ENCODE results near the gene RAB44.

RAB44 gene

GRCh38 chr6:36734486-36735060 is 36.9 kb downstream of the RAB44 start:
- no peak for FAIRE-seq
- no peak for TF ChIP-seq PAX5 (IDR thresholded peaks at IDR 0.05; ENCODE audit: insufficient read depth, low read length, severe bottlenecking)
- no peak for TF ChIP-seq POLR2A (IDR thresholded peaks at IDR 0.05; ENCODE audit: low read depth, low read length)
- TF ChIP-seq SPI1 (IDR thresholded peaks at IDR 0.05; ENCODE audit: low read depth, low read length) = no peak
- TF ChIP-seq POLR2AphosphoS5 (IDR thresholded peaks at IDR 0.05; ENCODE audit: low read depth, low read length) = no peak
- TF ChIP-seq TAF1 (IDR thresholded peaks at IDR 0.05; ENCODE audit: low read depth, low read length) = no peak
- no peak for TF ChIP-seq POU2F2 (IDR thresholded peaks at IDR 0.05; ENCODE audit: low read depth, low read length)

GRCh38 chr6:36735110-36736071 is 37.8 kb downstream of the RAB44 start:
- TF ChIP-seq PAX5 (IDR thresholded peaks at IDR 0.05; ENCODE audit: insufficient read depth, low read length, severe bottlenecking) (no peak), POLR2A (IDR thresholded peaks at IDR 0.05; ENCODE audit: low read depth, low read length) (no peak), POLR2AphosphoS5 (IDR thresholded peaks at IDR 0.05; ENCODE audit: low read depth, low read length) (no peak), TAF1 (IDR thresholded peaks at IDR 0.05; ENCODE audit: low read depth, low read length) (no peak), SPI1 (IDR thresholded peaks at IDR 0.05; ENCODE audit: low read depth, low read length) (no peak), POU2F2 (IDR thresholded peaks at IDR 0.05; ENCODE audit: low read depth, low read length) (no peak)
- peak; percentile 98 for FAIRE-seq
- peak; percentile 41 for DNase-seq (ENCODE audit: insufficient read length, low spot score)

More at GRCh38 chr6:36734486-36735060, 36.9 kb downstream of the RAB44 start:
- DNase-seq (ENCODE audit: insufficient read length, low spot score) = no peak

DNA sequence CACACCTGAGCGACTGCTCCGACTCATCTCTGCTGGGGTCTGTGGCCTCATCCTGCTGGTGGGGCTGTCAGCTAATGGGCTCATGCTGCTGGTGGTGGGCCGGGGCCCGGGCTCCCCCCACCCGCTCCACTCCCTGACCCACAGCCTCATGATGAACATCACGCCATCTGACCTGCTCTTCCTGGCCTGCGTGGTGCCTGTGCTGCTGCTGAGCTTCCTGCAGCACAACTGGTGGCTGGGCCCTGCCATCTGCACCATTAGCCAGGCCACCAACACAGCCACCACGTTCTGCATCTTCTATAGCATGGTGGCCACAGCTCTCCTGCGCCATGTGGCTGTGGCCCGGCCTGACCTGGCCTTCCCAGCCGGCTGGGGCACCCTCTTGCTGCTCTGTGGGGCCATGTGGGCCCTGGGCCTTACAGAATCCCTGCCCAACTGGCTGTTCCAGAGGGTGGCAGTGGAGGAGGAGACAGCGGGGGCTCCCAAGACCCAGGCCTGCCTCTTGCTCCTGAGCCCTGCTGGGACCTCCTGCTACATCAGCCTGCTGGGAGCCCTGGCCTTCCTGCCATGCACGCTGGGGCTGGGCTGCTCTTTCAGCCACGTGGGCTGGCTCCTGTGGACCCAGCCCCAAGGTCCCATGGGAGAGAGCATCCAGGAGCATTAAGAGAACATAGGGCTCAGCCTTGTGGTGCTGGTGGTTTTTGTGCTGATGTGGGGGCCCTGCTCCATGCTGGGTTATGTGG is 39.6 kb downstream of the RAB44 start:
- TF ChIP-seq SPI1 (IDR thresholded peaks at IDR 0.05; ENCODE audit: low read depth, low read length) (no peak), TAF1 (IDR thresholded peaks at IDR 0.05; ENCODE audit: low read depth, low read length) (no peak), PAX5 (IDR thresholded peaks at IDR 0.05; ENCODE audit: insufficient read depth, low read length, severe bottlenecking) (no peak), POU2F2 (IDR thresholded peaks at IDR 0.05; ENCODE audit: low read depth, low read length) (no peak), POLR2AphosphoS5 (IDR thresholded peaks at IDR 0.05; ENCODE audit: low read depth, low read length) (no peak), POLR2A (IDR thresholded peaks at IDR 0.05; ENCODE audit: low read depth, low read length) (no peak)
- DNase-seq (ENCODE audit: insufficient read length, low spot score) = no peak
- FAIRE-seq = no peak

- DNase-seq (ENCODE audit: insufficient read length, low spot score) (no peak), FAIRE-seq (peak; percentile 33)
- TF ChIP-seq POLR2A (IDR thresholded peaks at IDR 0.05; ENCODE audit: low read depth, low read length) (no peak), POU2F2 (IDR thresholded peaks at IDR 0.05; ENCODE audit: low read depth, low read length) (no peak), PAX5 (IDR thresholded peaks at IDR 0.05; ENCODE audit: insufficient read depth, low read length, severe bottlenecking) (no peak), SPI1 (IDR thresholded peaks at IDR 0.05; ENCODE audit: low read depth, low read length) (no peak), TAF1 (IDR thresholded peaks at IDR 0.05; ENCODE audit: low read depth, low read length) (no peak)
These were observed 40.5 kb downstream of the RAB44 start for GRCh38 chr6:36738108-36738507.

DNA sequence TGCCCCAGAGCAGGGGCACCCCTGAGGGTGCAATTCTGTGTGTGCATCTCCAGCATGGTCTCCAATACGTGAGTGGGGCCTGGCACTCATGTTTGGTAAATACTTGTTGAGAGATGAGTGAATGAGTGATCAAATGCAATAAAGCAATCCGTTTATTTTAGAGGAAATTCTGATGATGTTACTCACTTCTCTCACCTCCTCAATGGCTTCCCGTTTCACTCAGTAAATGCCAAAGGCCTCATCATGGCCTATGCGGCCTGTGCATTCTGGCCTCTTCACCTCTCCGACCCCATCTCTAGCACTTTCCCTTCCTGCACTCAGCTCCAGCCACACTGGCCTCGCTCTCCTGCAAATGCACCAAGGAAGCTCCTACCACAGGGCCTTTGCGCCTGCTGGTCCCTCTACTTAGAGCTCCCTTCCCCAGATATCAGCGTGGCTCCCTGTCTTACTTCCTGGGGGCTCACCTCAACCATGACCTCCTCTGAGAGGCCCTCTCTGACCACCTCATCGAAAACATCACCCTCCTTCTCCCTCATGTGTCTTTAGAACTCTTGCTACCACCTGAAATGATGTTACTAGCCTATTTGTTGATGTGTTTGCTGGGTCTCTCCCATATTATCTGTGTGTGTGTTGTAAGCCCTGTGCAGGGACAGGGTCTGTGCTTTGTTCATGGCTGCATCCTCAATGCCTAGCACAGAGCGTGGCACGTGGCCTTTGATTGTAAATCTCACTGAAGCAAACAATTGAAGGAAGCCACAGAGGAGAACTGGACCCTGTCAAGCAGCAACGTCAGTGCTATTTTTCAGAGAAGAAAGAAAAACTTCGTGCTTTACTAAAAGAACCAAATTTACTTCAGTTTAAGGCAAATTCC is 42.6 kb downstream of the RAB44 start:
- TF ChIP-seq TAF1 (IDR thresholded peaks at IDR 0.05; ENCODE audit: low read depth, low read length) (no peak), POU2F2 (IDR thresholded peaks at IDR 0.05; ENCODE audit: low read depth, low read length) (no peak), PAX5 (IDR thresholded peaks at IDR 0.05; ENCODE audit: insufficient read depth, low read length, severe bottlenecking) (no peak), SPI1 (IDR thresholded peaks at IDR 0.05; ENCODE audit: low read depth, low read length) (no peak), POLR2AphosphoS5 (IDR thresholded peaks at IDR 0.05; ENCODE audit: low read depth, low read length) (no peak), POLR2A (IDR thresholded peaks at IDR 0.05; ENCODE audit: low read depth, low read length) (no peak)
- FAIRE-seq = peak; percentile 52
- no peak for DNase-seq (ENCODE audit: insufficient read length, low spot score)

GRCh38 chr6:36740818-36741179 is 43.2 kb downstream of the RAB44 start:
- no peak for TF ChIP-seq POU2F2 (IDR thresholded peaks at IDR 0.05; ENCODE audit: low read depth, low read length)
- TF ChIP-seq PAX5 (IDR thresholded peaks at IDR 0.05; ENCODE audit: insufficient read depth, low read length, severe bottlenecking) = no peak
- TF ChIP-seq POLR2A (IDR thresholded peaks at IDR 0.05; ENCODE audit: low read depth, low read length) = no peak
- no peak for TF ChIP-seq POLR2AphosphoS5 (IDR thresholded peaks at IDR 0.05; ENCODE audit: low read depth, low read length)
- TF ChIP-seq TAF1 (IDR thresholded peaks at IDR 0.05; ENCODE audit: low read depth, low read length) = no peak
- TF ChIP-seq SPI1 (IDR thresholded peaks at IDR 0.05; ENCODE audit: low read depth, low read length) = no peak
- DNase-seq (ENCODE audit: insufficient read length, low spot score) = no peak
- FAIRE-seq = no peak

DNA sequence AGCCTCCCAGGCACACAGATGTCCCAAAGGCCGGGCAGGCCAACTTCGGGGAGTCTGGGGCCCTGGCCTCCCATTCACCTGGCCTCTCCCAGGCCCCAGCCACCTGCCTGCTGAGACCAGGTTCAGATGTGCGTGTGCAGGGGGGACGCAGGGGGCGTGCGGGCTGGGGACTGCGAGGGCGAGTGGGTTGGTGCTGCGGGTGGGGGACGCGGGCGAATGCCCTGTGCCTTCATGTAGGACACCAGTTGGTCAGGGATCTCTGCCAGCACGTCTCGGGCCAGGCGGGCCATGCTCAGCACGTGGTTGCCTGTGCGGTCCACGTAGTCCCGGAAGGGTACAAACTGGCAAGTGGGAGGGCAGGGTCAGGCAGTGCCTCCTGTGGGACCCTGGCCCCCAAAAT is 44.5 kb downstream of the RAB44 start:
- no peak for DNase-seq (ENCODE audit: insufficient read length, low spot score)
- no peak for FAIRE-seq
- TF ChIP-seq TAF1 (IDR thresholded peaks at IDR 0.05; ENCODE audit: low read depth, low read length) (no peak), POLR2A (IDR thresholded peaks at IDR 0.05; ENCODE audit: low read depth, low read length) (no peak), POLR2AphosphoS5 (IDR thresholded peaks at IDR 0.05; ENCODE audit: low read depth, low read length) (no peak), PAX5 (IDR thresholded peaks at IDR 0.05; ENCODE audit: insufficient read depth, low read length, severe bottlenecking) (no peak), POU2F2 (IDR thresholded peaks at IDR 0.05; ENCODE audit: low read depth, low read length) (no peak), SPI1 (IDR thresholded peaks at IDR 0.05; ENCODE audit: low read depth, low read length) (no peak)

DNA sequence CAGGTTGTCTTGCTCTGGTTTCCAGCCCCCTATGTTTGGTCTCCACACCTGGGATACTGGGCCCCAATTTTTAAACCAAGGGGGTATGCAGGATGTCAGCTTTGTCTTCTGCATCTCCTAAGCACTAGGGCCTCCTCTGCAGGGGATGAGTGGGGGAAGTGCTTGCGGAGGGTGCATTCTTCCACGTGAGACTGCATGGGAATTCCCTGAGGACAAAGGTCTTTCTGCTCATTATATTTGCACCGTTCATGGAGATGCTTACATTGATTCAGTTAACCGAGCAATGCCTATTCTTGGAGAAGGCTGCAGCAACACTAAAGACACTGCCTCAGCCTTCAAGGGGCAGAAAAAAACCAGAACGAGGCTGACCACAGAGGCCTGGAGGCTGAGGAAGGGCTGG is 45.4 kb downstream of the RAB44 start:
- no peak for TF ChIP-seq PAX5 (IDR thresholded peaks at IDR 0.05; ENCODE audit: insufficient read depth, low read length, severe bottlenecking)
- TF ChIP-seq TAF1 (IDR thresholded peaks at IDR 0.05; ENCODE audit: low read depth, low read length) = no peak
- no peak for TF ChIP-seq SPI1 (IDR thresholded peaks at IDR 0.05; ENCODE audit: low read depth, low read length)
- no peak for TF ChIP-seq POLR2AphosphoS5 (IDR thresholded peaks at IDR 0.05; ENCODE audit: low read depth, low read length)
- no peak for TF ChIP-seq POLR2A (IDR thresholded peaks at IDR 0.05; ENCODE audit: low read depth, low read length)
- TF ChIP-seq POU2F2 (IDR thresholded peaks at IDR 0.05; ENCODE audit: low read depth, low read length) = no peak
- FAIRE-seq (no peak), DNase-seq (ENCODE audit: insufficient read length, low spot score) (no peak)

All from GM12891 (cell line).